ENCODE results near the gene NALCN.

Gene NALCN

GRCh38 chr13:101412076-101412475 is 4.2 kb downstream of the NALCN start:
- DNase-seq = no peak

DNA sequence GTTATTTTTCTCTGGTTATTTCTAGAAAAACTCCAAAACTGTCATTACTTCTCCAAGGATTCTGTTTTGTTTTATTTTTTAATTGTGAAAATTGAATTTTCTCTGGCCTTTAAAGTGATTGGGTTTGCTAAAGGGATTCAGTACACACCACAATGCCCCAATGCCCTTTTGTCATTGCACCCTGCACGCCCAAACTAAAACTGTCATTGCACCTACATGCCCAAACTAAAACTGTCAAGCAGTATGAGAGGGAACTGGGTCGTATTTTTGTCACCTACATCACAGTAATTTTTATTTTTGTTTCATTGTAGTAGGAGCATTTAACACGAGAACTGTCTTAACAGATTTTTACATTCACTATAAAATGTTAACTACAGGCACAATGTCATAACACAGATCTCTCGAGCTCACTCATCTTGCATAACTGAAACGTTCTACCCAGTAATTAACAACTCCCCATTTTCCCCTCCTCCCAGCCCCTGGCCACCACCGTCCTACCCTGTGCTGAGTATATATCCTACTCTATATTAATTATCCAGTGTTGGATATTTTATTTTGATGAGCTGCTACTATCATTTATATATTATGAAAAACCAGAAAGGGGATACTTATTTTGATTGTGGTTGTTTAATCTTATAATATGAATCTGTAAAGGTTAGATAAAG is 7.2 kb downstream of the NALCN start:
- no peak for DNase-seq

- DNase-seq = no peak
Measured at GRCh38 chr13:101408154-101408553, 8.2 kb downstream of the NALCN start.

- DNase-seq = no peak
Measured at GRCh38 chr13:101406791-101407190, 9.5 kb downstream of the NALCN start.

DNA sequence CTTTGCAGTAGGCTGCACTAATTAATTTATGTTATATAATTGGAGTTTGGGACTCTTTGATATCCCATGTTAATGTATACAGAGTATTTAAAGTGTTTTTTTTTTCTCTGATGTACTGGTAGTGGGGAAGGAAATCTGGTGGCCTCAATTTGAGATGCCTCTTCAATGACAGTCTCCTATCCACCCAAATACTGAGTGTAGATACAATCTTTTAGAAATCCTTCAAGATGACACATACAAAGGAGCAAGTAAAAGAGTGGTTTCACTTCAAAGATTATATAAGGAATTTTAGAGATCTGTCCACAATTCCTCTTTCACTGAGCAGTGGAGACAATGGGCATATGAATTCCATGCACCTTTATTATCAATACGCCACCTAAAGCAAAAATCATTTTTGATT is 15.1 kb downstream of the NALCN start:
- DNase-seq = no peak

- DNase-seq = no peak
Measured at GRCh38 chr13:101399365-101399764, 16.9 kb downstream of the NALCN start.

GRCh38 chr13:101398920-101399319 is 17.4 kb downstream of the NALCN start:
- DNase-seq = no peak

GRCh38 chr13:101398191-101398590 is 18.1 kb downstream of the NALCN start:
- no peak for DNase-seq

GRCh38 chr13:101397742-101398141 is 18.6 kb downstream of the NALCN start:
- no peak for DNase-seq

DNA sequence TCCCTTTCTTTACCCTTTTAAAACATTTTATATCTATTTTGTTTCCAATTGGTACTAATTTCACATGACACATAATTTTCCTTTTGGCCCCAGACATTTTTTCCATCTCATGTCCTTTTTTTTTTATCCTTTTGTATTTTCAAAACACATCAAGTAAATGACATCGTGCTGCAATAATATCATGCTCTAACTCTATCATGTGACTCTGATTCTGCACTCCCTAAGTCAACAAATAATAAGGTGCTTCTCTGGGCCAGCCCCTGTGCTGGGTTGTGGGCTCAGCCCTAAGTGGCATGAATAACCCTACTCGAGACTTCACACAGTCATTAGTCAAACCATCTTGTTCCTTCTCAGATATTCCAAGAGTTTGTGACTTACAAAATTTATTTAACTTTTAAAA is 21.7 kb downstream of the NALCN start:
- DNase-seq = no peak

DNA sequence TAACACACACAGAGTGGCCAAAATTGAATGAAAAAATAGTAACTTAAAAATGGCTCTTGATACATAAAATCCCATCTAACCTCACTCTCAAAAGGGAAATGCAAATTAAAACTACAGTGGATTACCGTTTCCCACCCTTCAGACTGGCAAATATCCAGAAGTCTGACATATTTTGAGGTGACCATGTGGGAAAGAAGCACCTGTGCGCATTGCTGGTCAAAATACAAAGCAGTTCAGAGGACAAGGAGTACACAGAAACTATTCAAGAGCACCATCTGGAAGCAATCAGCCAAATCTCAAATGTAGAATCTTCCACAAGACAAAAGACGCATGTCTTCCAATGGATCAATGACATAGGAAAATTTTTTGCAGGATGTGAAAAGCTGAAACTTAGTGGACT is 23.2 kb downstream of the NALCN start:
- no peak for DNase-seq

DNA sequence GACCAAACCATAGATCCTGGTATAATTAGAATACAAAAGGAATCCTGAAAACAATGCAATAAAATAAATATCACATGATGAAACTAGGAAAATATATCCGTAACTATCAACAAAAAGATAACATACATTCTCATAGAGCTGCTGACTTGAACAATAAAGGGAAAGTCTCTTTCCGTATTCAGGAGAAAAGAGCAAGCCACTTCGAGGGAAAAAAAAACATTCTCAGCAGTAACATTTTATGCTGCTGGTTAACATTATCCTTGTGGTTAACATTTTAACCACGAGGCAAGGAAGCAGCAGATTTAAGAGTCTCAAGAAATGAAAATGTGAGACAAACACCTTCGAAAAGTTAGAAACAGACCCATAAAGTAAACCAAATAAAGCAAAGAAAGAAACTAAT is 25.8 kb downstream of the NALCN start:
- DNase-seq = no peak

GRCh38 chr13:101384929-101385328 is 31.4 kb downstream of the NALCN start:
- no peak for DNase-seq

GRCh38 chr13:101383595-101383994 is 32.7 kb downstream of the NALCN start:
- DNase-seq = no peak

DNA sequence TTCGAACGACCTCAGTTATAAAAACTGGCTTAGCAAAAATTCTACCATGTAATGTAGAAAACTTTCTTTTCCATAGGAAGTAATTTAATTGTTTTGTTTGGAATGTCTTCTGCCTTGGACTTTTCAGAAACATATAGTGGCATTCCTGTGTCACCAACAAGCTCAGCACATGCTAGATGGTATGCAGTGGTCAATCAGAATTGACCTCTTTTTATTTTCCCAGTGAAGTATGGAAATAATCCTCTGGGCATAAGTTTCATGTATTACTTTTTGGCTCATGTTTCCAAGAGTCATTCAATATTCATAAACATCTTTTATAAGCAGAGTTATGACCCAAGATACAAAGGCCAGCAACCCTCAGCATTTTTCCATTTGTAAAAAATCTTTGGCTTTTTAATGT is 33.6 kb downstream of the NALCN start:
- no peak for DNase-seq

DNA sequence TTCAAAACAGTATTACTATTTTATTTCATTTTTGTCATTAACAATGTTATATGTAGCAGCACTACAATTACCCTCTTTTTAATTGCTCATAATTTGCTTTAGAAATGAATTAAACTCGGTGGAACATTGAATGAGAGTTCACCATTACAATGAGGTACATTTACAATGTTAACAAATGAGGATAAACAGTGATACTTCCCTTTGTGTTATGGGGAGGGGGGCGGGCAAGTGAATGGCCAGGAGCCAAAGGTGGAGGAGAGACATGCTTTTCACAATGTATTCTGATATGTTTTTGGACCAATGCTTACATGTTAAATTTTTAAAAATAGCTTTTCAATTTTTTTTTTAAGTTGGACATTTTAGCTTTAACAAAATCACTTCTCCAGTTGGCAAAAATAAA is 34.2 kb downstream of the NALCN start:
- no peak for DNase-seq

DNA sequence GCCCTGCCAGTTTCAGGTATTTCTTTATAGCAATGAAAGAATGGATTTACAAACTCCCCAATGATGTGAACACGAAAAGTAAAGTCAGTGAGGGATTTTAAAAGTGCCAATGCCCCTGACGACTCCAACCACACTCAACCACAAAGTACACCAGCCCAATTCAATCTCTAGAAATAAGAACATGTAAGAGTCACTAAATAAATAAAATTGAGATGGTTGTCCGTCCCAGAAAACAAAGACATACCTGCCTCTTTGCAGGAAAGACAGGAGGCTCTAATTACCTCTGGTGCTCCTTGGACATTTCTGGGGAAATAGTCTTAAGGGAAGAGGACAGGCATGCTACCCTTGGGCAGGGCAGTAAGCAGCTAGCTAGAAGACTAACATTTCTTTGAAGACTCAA is 55.8 kb downstream of the NALCN start:
- DNase-seq = no peak

- DNase-seq = no peak
Measured at GRCh38 chr13:101354895-101355294, 61.4 kb downstream of the NALCN start.

GRCh38 chr13:101346942-101347728 is 69.2 kb downstream of the NALCN start:
- no peak for DNase-seq

DNA sequence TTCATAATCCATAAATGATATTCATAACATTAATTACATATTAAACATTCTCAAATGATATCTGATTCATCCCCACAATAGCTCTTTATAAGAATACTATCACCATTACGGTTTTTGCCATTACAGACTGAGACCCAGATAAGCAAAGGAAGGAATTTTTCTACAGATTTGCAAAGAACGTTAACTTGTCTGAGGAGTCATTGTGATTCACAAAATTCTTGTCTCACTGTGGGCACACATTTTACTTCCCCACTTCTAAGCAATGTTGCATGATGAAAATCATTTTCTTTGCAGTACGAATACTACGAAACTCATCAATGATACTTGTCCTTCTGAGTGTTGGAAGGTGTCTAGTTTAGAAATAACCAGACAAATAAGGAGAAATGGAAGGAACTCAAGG is 70.1 kb downstream of the NALCN start:
- DNase-seq = no peak

DNA sequence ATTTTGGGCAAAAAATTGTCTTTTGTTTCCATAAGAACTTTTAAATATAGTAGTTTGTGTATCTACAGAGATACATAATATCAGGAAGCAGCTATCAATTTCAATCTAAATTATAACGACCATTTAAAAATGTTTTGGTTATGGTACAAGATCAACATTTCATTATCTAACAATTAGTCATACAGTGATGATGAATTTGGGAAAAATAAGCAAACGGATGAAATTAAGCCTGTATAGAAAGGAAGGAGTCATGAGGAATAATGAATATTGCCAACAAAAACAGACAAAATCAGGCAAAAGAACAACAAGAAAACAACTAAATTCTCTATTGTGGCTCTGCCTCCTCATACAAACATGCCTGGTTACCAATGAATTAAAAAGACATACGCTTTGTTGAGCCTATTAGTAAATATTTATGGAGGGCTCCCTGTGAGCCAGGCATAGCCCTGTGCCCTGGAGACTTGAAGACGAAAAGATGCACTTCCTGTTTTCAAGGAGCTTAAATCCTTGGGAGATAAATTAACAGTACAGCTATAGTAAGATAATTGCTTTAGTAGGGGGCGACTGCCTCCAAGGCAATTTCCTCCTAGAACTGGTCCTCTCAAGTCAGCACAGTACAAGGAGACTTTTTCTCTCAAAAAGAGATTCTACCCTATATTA is 73.0 kb downstream of the NALCN start:
- no peak for DNase-seq

- DNase-seq = no peak
Measured at GRCh38 chr13:101341464-101341863, 74.8 kb downstream of the NALCN start.

- DNase-seq = no peak
Measured at GRCh38 chr13:101339202-101339601, 77.1 kb downstream of the NALCN start.

GRCh38 chr13:101332583-101332982 is 83.7 kb downstream of the NALCN start:
- no peak for DNase-seq

All from midbrain (tissue), 1 donor.